Measurements from ENCODE around the gene SLC17A7. TPM values are rescaled to one million over a fixed set of nuclear protein-coding genes. Genes with fewer than 3 reads are reported as not detected.

The SLC17A7 gene
- total and polyA plus RNA-seq, 9 of the 15 experiments (the other 6 are each of a cell fraction or from before 2014, with no cell fraction given), result 1.1 to 15.7 (median 2.4) TPM

GRCh38 chr19:49425922-49426592, 15.3 kb downstream of the SLC17A7 start (continued):
- TF ChIP-seq IRF1 (CRISPR knock-in tag; IDR thresholded peaks at IDR 0.05; ENCODE audit: borderline replicate concordance) (no peak), MAZ (CRISPR knock-in tag; conservative IDR thresholded peaks at IDR 0.05 in 1 of 2, IDR thresholded peaks at IDR 0.05 in 1 of 2) (peak in 1 of 2 experiments; percentile 44; a peak in 1 of 4 replicates), MAFF (IDR thresholded peaks at IDR 0.05; ENCODE audit: low read length) (no peak), LARP7 (IDR thresholded peaks at IDR 0.05) (no peak), ZMIZ1 (IDR thresholded peaks at IDR 0.05; ENCODE audit: low read depth in 2 of 2, low read length in 2 of 2) (no peak), ASH1L (IDR thresholded peaks at IDR 0.05; ENCODE audit: borderline replicate concordance, low read depth, partially characterized antibody) (no peak), RERE (CRISPR knock-in tag; IDR thresholded peaks at IDR 0.05; ENCODE audit: borderline replicate concordance) (no peak), HDGF (IDR thresholded peaks at IDR 0.05) (no peak), ELF4 (CRISPR knock-in tag; IDR thresholded peaks at IDR 0.05) (no peak), ZNF707 (CRISPR knock-in tag; conservative IDR thresholded peaks at IDR 0.05) (no peak), ZNF165 (CRISPR knock-in tag; IDR thresholded peaks at IDR 0.05; ENCODE audit: borderline replicate concordance) (no peak), PRMT5 (CRISPR knock-in tag; IDR thresholded peaks at IDR 0.05) (no peak), NFXL1 (CRISPR knock-in tag; IDR thresholded peaks at IDR 0.05) (no peak), SIN3A (IDR thresholded peaks at IDR 0.05; ENCODE audit: borderline replicate concordance in 2 of 2, control insufficient read depth in 1 of 2, low read depth in 2 of 2, low read length in 2 of 2) (no peak), TOE1 (IDR thresholded peaks at IDR 0.05; ENCODE audit: borderline replicate concordance) (peak; percentile 88), TOE1 (CRISPR knock-in tag; IDR thresholded peaks at IDR 0.05; ENCODE audit: borderline replicate concordance, low read depth) (no peak), CHD2 (IDR thresholded peaks at IDR 0.05; ENCODE audit: low read depth, low read length) (no peak), HMG20B (CRISPR knock-in tag; IDR thresholded peaks at IDR 0.05) (no peak), ZNF695 (CRISPR knock-in tag; IDR thresholded peaks at IDR 0.05) (no peak)
